ENCODE measurements around the gene KIF6. TPM values are rescaled to one million over a fixed set of nuclear protein-coding genes. Genes with fewer than 3 reads are reported as not detected.
"Not testable (repeated sequence)": the region's sequence is repeated elsewhere in the genome, so short reads cannot be mapped to it uniquely, and the experiment has no call there.

KIF6 gene
- polyA plus RNA-seq, 2 of the 4 experiments (the other 2 are of a cell fraction) = 0.05 to 0.39 TPM

GRCh38 chr6:39515006-39515405 lies 210.2 kb downstream of the KIF6 start:
- ATAC-seq (no peak), DNase-seq (ENCODE audit: low read depth in 1 of 2, low spot score in 1 of 2) (no peak), FAIRE-seq (no peak)
- Histone ChIP-seq H3K27ac (no peak overlapping the region), H3K4me2 (no peak overlapping the region), H3K9me3 (no peaks in the 10 kb centered on the region), H3K4me3 (no peak overlapping the region), H3K4me1 (no peaks in the 10 kb centered on the region)
- ChIA-PET POLR2A (no interaction called here), CTCF (interaction anchor here (0.7 kb wide), 1 partner anchor 473 kb away, joined by 3 read pairs; no protein-coding TSS in a partner anchor)
- 43% methylated on average over 3 of the region's 3 CpGs for WGBS (ENCODE audit: missing lambda C conversion rate)
- TF ChIP-seq BCL3 (IDR thresholded peaks at IDR 0.05) (no peak), RCOR1 (IDR thresholded peaks at IDR 0.05; ENCODE audit: low read depth, low read length) (no peak), RFX5 (IDR thresholded peaks at IDR 0.05) (no peak), RARB (CRISPR knock-in tag; IDR thresholded peaks at IDR 0.05) (no peak), POLR2A (IDR thresholded peaks at IDR 0.05; ENCODE audit: low read length) (no peak), EHF (CRISPR knock-in tag; IDR thresholded peaks at IDR 0.05) (no peak), FOXS1 (CRISPR knock-in tag; IDR thresholded peaks at IDR 0.05) (no peak), JUN (IDR thresholded peaks at IDR 0.05) (no peak), HOXA7 (CRISPR knock-in tag; IDR thresholded peaks at IDR 0.05) (no peak), HDAC2 (IDR thresholded peaks at IDR 0.05) (no peak), GATA3 (IDR thresholded peaks at IDR 0.05; ENCODE audit: borderline replicate concordance) (no peak), FOSB (CRISPR knock-in tag; IDR thresholded peaks at IDR 0.05) (no peak), ZC3H11A (IDR thresholded peaks at IDR 0.05) (no peak), SMC3 (IDR thresholded peaks at IDR 0.05) (no peak), JUNB (IDR thresholded peaks at IDR 0.05) (no peak)
- TF ChIP-seq, protein P1, sequence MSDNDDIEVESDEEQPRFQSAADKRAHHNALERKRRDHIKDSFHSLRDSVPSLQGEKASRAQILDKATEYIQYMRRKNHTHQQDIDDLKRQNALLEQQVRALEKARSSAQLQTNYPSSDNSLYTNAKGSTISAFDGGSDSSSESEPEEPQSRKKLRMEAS (IDR thresholded peaks at IDR 0.05) = no peak
- TF ChIP-seq, protein P2, sequence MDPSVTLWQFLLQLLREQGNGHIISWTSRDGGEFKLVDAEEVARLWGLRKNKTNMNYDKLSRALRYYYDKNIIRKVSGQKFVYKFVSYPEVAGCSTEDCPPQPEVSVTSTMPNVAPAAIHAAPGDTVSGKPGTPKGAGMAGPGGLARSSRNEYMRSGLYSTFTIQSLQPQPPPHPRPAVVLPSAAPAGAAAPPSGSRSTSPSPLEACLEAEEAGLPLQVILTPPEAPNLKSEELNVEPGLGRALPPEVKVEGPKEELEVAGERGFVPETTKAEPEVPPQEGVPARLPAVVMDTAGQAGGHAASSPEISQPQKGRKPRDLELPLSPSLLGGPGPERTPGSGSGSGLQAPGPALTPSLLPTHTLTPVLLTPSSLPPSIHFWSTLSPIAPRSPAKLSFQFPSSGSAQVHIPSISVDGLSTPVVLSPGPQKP (IDR thresholded peaks at IDR 0.05; ENCODE audit: low read depth, low read length) = no peak

DNA sequence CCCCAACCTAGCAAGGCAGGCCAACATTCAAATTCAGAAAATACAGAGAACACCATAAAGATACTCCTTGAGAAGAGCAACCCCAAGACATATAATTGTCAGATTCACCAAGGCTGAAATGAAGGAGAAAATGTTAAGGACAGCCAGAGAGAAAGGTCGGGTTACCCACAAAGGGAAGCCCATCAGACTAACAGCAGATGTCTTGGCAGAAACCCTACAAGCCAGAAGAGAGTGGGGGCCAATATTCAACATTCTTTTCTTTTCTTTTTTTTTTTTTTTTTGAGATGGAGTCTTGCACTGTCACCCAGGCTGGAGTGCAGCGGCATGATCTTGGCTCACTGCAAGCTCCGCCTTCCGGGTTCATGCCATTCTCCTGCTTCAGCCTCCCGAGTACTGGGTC lies 215.4 kb downstream of the KIF6 start:
- not testable (repeated sequence) for H3K27ac ChIP-seq

DNA sequence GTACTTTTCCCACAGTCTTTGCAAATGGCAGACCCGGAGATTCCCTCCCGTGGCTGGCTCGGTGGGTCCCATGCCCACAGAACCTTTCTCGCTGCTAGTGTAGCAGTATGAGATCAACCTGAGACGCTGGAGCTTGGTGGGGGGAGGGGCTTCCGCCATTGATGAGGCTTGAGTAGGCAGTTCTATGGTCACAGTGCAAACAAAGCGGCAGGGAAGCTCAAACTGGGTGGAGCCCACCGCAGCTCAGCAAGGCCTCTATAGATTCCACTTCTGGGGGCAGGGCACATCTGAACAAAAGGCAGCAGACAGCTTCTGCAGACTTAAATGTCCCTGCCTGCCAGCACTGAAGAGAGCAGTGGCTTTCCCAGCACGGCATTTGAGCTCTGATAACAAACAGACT lies 216.7 kb downstream of the KIF6 start:
- DNase-seq (ENCODE audit: low read depth in 1 of 2, low spot score in 1 of 2) (no peak), FAIRE-seq (no peak), ATAC-seq (no peak)
- Histone ChIP-seq H3K9me3 (no peaks in the 10 kb centered on the region), H3K27ac (no peak overlapping the region), H3K4me2 (no peak overlapping the region), H3K4me3 (no peak overlapping the region), H3K4me1 (no peaks in the 10 kb centered on the region)
- no peak for TF ChIP-seq CEBPB (IDR thresholded peaks at IDR 0.05)
- TF ChIP-seq GATA3 (IDR thresholded peaks at IDR 0.05; ENCODE audit: borderline replicate concordance) = no peak
- no peak for TF ChIP-seq FOSB (CRISPR knock-in tag; IDR thresholded peaks at IDR 0.05)
- TF ChIP-seq RCOR1 (IDR thresholded peaks at IDR 0.05; ENCODE audit: low read depth, low read length) = no peak
- TF ChIP-seq PHF8 (IDR thresholded peaks at IDR 0.05; ENCODE audit: borderline replicate concordance, low read depth) = no peak
- TF ChIP-seq ZNF302 (CRISPR knock-in tag; IDR thresholded peaks at IDR 0.05) = no peak
- TF ChIP-seq SMC3 (IDR thresholded peaks at IDR 0.05) = no peak
- no peak for TF ChIP-seq CBX8 (IDR thresholded peaks at IDR 0.05)
- no peak for TF ChIP-seq CHD2 (IDR thresholded peaks at IDR 0.05; ENCODE audit: low read length, partially characterized antibody)
- no peak for TF ChIP-seq MAZ (IDR thresholded peaks at IDR 0.05; ENCODE audit: borderline replicate concordance, low read depth, low read length)
- TF ChIP-seq, protein P1 (IDR thresholded peaks at IDR 0.05) = no peak
- TF ChIP-seq, protein P3, sequence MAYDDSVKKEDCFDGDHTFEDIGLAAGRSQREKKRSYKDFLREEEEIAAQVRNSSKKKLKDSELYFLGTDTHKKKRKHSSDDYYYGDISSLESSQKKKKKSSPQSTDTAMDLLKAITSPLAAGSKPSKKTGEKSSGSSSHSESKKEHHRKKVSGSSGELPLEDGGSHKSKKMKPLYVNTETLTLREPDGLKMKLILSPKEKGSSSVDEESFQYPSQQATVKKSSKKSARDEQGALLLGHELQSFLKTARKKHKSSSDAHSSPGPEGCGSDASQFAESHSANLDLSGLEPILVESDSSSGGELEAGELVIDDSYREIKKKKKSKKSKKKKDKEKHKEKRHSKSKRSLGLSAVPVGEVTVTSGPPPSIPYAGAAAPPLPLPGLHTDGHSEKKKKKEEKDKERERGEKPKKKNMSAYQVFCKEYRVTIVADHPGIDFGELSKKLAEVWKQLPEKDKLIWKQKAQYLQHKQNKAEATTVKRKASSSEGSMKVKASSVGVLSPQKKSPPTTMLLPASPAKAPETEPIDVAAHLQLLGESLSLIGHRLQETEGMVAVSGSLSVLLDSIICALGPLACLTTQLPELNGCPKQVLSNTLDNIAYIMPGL (CRISPR knock-in tag; IDR thresholded peaks at IDR 0.05; ENCODE audit: borderline replicate concordance) = no peak
- TF ChIP-seq TFCP2L1 (CRISPR knock-in tag; IDR thresholded peaks at IDR 0.05) = no peak
- no peak for TF ChIP-seq NR3C1 (IDR thresholded peaks at IDR 0.05)
- no peak for TF ChIP-seq EP300 (IDR thresholded peaks at IDR 0.05)
- no peak for TF ChIP-seq HOXB5 (CRISPR knock-in tag; IDR thresholded peaks at IDR 0.05)
- no peak for TF ChIP-seq HOXA7 (CRISPR knock-in tag; IDR thresholded peaks at IDR 0.05)
- TF ChIP-seq, protein P4, sequence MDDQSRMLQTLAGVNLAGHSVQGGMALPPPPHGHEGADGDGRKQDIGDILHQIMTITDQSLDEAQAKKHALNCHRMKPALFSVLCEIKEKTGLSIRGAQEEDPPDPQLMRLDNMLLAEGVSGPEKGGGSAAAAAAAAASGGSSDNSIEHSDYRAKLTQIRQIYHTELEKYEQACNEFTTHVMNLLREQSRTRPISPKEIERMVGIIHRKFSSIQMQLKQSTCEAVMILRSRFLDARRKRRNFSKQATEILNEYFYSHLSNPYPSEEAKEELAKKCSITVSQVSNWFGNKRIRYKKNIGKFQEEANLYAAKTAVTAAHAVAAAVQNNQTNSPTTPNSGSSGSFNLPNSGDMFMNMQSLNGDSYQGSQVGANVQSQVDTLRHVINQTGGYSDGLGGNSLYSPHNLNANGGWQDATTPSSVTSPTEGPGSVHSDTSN (IDR thresholded peaks at IDR 0.05) = no peak
- 0% methylated on average over 5 of the region's 9 CpGs for WGBS (ENCODE audit: missing lambda C conversion rate)
- POLR2A ChIA-PET = no interaction called here
- CTCF ChIA-PET = no interaction called here

More for the DNA sequence above, 215.4 kb downstream of the KIF6 start:
- DNase-seq (ENCODE audit: low read depth in 1 of 2, low spot score in 1 of 2); ATAC-seq; H3K4me2 ChIP-seq; FAIRE-seq; H3K9me3 ChIP-seq; POLR2A ChIA-PET; H3K4me1 ChIP-seq; CTCF ChIA-PET; H3K4me3 ChIP-seq: not testable (repeated sequence)
- WGBS (ENCODE audit: missing lambda C conversion rate) = 17% methylated on average over 5 of the region's 5 CpGs

All from A549 (cell line).